PFSK-1 (cell line): ENCODE data around the gene TAAR2.

Experiments
- POLR2AphosphoS5 ChIP-seq: IDR thresholded peaks from 2 replicates; pipeline ENCODE4 v1.6.1; 2012; ENCODE audit warnings: low read depth, mild to moderate bottlenecking, control low read depth, low read length, moderate library complexity
- REST ChIP-seq, 2 experiments: IDR thresholded peaks; 2 replicates each; pipeline versions ENCODE4 v1.6.1 to v1.8.0; 2011 to 2012; ENCODE audit warnings: low read depth in 2 of 2, low read length in 2 of 2, control low read depth in 1 of 2, inconsistent platforms in 1 of 2, mild to moderate bottlenecking in 1 of 2, moderate library complexity in 1 of 2; ENCODE audit not compliant: insufficient read depth in 1 of 2
- SIN3A ChIP-seq: IDR thresholded peaks from 2 replicates; pipeline ENCODE4 v1.6.1; 2012; ENCODE audit warnings: mild to moderate bottlenecking, low read length, moderate library complexity, borderline replicate concordance; ENCODE audit not compliant: insufficient read depth
- TAF1 ChIP-seq: IDR thresholded peaks from 2 replicates; pipeline ENCODE4 v1.6.1; 2012; ENCODE audit warnings: low read length, control low read depth, borderline replicate concordance; ENCODE audit not compliant: insufficient read depth

- TF ChIP-seq REST (IDR thresholded peaks at IDR 0.05; ENCODE audit: insufficient read depth in 1 of 2, low read depth in 2 of 2, low read length in 2 of 2), result no peak
- no peak for TF ChIP-seq POLR2AphosphoS5
- no peak for TF ChIP-seq SIN3A
- no peak for TF ChIP-seq TAF1
Measured at GRCh38 chr6:132669690-132670291, 45.7 kb upstream of the TAAR2 start.
